Nucleus accumbens (tissue), 56 donors: ENCODE results near the gene PRICKLE2.

Experiments used
- DNase-seq, 56 donors: peaks; one replicate each; lab custom pipeline; 2025; lab: John Stamatoyannopoulos, UW

Gene PRICKLE2

GRCh38 chr3:64255741-64256340 is 30.6 kb upstream of the PRICKLE2 start:
- DNase-seq: no peak

DNA sequence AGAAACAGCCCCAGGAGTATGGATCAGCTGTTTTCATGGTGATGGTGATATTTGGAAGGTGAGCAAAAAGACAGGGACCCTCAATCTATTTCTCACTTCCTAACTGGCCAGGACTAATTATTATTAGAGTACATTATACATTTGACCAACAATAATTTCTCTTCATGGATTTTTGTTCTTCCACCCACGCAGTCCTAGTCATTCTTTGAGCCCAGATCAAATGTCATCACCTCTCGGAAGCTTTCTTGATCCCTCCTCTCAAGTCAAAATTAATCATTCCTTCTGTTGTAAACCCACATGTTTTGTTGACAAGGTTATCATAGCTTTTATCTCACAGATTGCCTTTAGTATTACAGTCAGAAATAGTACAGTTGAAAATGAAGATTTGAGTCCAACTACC is 29.2 kb upstream of the PRICKLE2 start:
- DNase-seq: no peak

- DNase-seq: no peak
Measured at GRCh38 chr3:64253689-64254088, 28.4 kb upstream of the PRICKLE2 start.

DNA sequence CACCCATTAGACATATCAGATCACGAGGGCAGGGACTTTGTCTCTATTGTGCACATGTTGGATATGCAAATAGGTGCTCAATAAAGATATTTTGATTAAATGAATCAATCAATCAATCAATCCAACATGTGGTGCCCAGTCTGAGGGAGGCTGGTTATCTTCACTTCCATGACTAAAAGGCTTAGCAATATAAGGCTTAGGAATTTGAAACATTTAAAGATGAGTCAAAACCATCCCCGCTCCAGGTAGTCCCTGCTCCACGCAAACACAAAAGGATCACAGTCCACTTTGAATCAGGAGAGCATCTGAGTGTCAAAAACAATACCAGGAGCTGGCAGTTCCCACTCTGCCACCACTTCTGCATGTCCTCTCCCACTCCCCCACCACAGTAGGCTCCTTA is 25.8 kb upstream of the PRICKLE2 start:
- no peak for DNase-seq

GRCh38 chr3:64247991-64248646 is 22.9 kb upstream of the PRICKLE2 start:
- no peak for DNase-seq

GRCh38 chr3:64244011-64244942 is 19.0 kb upstream of the PRICKLE2 start:
- DNase-seq: no peak

DNA sequence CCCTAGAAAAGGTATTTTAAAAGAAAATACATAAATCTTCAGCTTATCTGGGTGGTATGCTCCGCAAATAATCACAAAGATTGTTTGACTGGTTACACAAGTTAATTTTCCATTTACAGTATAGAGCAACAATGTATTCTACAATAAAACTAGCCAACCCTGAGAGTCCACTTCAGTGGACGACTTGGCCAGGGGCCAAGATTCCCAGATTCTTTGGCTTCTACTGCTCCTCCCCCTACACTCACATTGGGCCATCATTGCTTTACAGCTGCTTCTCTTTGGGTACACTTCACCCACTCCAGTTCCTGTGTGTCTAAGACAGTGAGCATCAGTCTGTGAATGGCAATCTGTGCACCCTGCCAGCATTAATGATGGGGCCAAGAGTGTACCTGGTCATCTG is 17.2 kb upstream of the PRICKLE2 start:
- DNase-seq: no peak

- DNase-seq: no peak
Measured at GRCh38 chr3:64240959-64241358, 15.7 kb upstream of the PRICKLE2 start.

- no peak for DNase-seq
Measured at GRCh38 chr3:64240396-64240795, 15.1 kb upstream of the PRICKLE2 start.

DNA sequence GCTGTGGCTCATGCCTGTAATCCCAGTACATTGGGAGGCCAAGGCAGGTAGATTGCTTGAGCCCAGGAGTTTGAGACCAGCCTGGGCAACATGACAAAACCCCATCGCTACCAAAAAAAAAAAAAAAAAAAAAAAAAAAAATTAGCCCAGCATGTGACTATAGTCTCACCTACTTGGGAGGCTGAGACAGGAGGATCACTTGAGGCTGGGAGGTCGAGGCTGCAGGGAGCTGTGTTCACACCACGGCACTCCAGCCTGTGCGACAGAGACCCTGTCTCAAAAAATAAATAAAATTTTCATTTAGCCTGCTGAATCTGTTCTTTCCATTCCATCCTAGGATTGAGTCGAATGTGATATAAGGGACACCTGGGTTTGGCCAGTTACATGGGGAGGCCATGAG is 14.6 kb upstream of the PRICKLE2 start:
- no peak for DNase-seq

GRCh38 chr3:64238971-64239667 is 13.9 kb upstream of the PRICKLE2 start:
- peak in 29 of 56 donors; percentile 1 to 68 (median 28) for DNase-seq

- DNase-seq: no peak
Measured at GRCh38 chr3:64237083-64237482, 11.8 kb upstream of the PRICKLE2 start.

DNA sequence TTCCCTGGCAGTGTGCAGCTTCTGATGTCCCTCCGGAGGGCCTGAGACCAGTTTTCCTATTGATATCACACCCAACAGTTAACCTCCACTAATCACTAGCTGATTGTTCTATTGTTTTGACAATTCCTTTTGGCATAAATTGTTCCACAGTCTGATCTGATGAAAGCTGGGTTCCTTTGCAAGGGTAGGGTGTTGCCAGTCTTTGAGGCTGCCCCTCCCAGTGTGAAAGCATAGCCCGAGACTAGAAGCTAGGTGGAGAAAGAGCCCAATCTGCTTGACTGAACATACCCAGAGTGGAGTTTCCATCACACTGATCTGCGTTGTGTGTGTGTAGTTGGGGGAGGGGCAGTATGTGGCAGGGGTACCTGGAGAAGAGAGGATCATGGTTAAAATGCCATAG is 10.3 kb upstream of the PRICKLE2 start:
- DNase-seq: no peak

GRCh38 chr3:64234571-64234970 is 9.3 kb upstream of the PRICKLE2 start:
- no peak for DNase-seq

DNA sequence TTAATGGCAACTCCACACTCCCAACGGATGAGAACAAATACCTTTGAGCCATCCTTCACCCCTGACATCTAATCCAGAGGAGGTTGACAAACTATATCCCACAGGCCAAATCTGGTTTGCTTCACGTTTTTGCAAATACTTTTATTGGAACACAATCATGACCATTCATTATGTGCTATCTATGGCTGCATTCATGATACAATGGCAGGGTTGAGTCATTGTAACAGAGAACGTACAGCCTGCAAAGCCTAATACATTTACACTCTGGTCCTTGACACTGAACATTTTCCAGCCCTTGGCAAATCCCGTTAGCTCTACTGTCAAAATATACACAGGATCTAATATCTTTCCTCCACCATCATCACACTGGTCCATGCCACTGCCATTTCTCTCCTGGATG is 7.6 kb upstream of the PRICKLE2 start:
- DNase-seq: no peak

DNA sequence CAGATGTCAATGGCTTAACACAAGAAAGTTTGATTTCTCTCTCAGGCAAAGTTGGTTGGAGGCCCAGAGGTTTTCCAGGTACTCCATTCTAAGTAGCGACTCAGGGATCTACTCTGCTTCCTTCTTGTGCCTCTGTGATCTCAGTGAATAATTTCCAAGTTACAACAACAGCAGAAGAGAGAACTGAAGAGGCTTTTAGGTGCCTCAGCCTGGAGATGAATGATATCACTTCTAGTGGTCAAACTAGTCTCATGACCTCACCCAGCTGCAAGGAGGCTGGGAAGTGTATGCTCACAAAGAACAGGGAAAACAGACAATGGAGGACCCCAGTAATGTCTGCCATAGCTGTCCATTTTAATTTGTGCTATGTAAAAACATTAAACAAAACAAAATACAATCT is 4.6 kb upstream of the PRICKLE2 start:
- DNase-seq: no peak

DNA sequence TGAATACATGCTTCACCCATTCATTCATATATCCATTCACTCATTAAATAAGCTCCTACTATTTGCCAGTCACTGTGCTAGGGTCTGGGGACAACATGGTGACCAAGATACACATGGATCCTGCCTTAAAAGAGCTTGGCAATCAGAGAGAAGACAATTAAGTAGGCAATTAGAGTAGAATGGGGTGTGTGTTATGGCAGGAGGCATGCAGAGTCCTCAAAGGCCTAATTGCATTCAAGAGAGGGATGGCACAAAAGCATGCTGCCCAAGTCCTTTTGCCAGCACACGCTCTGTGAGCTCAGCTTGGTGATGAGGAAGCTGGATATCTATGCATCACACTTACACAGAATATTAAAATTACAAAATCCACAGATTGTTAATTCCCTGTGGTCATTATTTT is 2.8 kb upstream of the PRICKLE2 start:
- no peak for DNase-seq

DNA sequence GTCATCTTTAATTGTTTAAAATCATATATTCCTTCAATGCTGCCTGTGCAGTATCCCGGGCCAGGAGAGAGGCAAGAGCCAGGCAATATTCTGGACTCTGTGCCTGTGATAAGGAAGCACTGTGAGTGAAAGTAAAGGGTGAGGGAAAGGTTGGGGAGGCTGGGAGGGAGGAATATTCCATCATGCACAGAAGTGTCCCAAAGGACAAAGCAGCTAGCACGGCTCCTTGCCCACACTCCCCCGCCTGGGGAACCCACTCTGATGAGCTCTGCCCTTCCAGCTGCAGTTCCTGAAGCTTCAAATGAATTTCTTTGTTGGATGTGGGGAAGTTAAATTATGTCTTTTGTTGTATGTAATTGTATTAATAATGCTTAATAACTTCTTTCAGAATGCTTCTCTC is 1.5 kb upstream of the PRICKLE2 start:
- no peak for DNase-seq

DNA sequence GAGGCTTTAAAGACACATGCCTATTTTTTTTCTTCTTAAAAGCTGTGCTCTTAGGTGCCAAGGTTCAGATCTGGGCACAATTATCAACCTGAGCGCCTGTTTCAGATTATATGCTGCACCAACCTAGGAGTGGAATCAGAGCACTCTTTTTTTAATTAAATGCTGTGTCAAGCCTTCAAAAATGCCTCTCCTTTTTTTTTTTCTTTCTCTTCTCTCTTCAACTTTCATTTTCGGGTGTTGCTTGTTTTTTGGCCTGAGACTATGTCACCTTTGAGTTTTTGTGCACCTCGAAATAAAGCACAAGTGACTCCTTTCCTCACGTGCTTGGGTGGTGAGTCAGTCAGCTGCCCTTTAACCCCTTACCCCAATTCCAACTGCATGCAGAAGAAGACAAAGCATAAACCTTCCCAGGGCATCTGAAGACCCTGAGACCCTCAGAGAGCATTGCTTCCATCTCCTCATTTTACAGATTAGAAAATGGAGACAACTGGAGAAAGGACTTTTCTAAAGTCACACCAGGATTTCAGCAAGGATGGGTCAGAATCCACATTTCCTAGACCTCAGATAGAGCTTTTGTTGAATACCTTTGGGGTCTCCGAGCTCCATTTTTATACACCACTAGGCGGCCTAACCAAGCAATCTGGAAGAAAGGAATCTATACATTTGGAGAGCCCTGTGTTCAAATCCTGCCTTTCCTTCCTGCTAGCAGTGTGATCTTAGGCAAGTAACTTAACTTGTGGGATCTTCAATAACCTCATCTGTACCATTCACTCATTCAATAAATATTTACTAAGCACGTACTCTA is 631 bp upstream of the PRICKLE2 start:
- DNase-seq: no peak
